HG03558 (cell line): ENCODE results near the gene AGXT.

Source experiments
- ATAC-seq: cut with Tn5 transposase; IDR thresholded peaks from one replicate; pipeline ENCODE4 v1.9.1; 2021; ENCODE audit warnings: moderate number of reproducible peaks; ENCODE audit not compliant: unreplicated experiment; ENCODE audit errors: extremely low read depth

AGXT gene

DNA sequence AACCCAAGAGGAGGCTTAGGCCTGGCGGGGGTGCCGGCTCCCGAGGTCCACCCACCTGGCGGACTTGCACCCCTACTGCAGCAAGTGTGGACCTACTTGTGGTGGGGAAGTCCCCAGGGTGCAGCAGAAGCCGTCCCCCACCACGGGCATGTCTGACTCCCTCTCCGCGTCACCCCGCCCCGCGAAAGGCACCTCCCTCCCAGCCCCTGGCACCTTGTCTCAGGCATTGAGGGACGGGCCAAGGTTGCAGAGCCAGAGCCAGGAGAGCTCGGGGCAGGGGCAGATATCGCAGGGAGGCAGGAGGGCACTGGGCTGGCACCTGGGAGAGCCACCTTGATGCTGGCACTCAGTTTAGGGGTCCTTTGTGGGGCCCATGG is 56.6 kb downstream of the AGXT start:
- ATAC-seq = no peak

DNA sequence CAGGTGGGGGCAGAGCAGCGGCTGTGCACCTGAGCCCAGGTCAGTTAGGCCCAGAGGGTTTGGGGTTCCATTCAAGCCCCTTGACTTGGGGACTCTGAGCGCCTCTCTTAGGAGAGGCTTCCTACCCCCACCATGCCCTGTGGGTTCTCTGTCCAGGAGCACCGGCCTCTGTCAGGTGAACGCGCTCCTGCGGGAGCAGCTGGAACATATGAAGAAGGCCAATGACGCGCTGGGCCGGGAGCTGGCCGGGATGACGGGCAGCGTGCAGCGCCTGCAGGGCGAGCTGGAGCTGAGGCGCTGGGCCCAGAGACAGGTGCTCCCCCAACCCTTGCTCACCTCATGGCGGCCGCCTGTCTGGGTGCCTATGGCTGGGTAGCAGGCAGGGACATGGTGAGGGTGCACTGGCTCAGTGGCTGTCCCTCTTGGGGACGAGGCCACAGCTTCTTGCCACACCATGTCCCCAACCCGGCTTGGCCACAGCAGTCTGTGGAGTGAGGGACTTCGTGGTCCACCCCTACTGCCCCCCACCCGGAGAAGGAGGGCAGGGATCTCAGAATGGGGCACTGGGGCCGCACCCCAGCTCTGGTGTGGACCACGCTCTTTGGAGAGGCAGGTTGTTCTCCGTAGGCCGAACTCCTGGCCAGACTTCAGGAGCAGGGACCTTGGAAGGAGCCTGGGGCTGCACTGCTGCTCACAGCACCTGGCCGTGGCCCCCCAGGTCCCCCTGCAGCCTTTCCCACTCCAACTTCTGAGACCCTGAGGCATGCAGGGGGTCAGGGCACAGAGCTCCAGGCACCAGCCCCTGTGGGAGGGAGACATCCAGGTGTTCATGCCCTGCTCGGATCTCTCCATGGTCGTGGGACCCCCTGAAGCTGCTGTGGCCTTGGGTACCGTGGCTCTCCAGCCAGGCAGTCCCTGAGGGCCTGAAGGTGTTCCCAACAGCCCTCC is 57.2 kb downstream of the AGXT start:
- ATAC-seq = no peak

DNA sequence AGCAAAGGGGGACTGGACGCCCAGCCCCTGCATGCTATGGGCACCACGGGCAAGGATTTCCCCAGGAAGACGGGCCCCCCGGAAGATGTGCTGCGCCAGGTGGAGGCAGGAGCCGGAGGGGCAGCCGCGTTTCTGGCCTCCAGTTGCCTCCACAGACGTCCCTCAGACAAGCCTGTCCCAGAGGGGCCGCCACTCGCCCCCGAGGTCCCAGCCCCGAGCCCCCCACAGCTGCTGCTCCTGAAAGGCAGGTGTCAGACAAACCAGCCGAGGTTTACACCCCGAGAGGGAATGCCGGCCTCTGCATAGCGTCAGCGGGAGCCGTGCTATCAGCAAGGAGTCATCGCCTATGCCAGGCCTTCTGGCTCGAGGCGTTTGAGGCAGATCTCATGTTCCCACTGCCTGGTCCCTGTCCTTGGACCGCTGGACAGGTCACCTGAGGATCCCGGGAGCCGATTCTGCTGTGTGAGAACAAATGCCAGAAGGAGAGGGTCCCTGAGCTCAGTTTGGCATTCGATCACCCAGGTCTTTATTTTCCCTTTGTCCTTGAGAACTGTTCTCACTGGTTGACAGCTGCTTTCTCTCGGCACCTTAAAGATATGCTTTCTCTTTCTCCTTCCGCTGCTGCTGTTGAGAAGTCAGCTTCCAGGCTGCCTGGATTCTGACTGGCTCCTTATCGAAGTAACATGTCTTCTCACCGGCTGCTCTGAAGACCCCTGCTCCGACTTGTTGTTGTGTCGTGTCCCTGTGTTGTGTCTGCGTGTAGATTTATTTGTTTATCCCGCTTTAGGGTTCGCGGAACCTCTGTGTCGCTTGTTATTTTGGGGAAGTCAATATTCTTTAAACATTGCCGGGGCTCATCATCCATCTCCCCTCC is 58.1 kb downstream of the AGXT start:
- ATAC-seq = no peak

DNA sequence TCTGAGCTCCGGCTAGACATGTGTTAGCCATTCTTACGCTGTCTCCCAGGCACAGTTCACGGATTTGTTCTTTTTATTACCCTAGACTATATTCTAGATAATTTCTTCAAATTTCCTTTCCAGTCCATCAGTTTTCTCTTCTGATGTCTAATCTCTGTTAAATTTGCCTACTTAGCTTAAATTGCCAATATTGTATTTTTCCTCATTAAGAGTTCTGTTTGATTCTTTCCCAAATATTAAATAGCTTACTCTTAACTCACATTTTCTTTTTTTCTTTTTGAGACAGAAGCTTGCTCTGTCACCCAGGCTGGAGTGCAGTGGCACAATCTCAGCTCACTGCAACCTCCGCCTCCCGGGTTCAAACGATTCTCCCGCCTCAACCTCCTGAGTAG is 58.8 kb downstream of the AGXT start:
- ATAC-seq = no peak

DNA sequence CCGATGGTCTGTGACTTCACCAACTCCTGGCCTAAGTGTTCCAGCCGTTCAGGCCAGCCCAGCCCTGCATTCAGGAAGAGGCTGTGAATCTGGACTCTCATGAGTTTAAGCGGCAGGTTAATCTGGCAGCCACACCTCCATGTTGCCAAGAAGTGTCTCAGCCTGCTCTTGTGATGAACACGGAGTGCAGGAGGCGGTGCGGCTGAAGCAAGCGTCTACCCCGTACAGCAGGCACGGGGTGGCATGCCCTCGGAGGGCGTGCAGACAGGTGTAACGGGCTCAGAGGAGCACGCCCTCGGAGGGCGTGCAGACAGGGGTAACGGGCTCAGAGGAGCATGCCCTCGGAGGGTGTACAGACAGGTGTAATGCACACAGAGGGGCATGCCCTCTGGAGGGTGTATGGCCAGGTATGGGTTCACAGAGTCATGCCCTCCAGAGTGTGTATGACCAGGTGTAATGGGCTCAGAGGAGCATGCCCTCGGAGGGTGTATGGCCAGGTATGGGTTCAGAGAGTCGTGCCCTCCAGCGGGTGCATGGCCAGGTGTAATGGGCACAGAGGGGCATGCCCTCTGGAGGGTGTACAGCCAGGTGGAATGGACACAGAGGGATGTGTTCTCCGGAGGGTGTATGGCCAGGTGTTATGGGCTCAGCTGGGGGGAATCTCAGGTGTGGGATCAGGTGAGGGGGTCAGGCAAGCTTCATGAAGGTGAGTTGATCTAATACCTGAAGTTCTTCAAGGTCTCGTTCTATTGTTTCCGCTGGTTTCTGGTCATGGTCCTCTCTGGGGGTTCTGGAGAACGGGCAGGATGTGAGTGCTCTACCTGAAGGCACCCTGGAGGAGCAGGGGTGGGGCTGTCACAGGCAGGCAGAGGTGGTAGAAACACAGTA is 60.1 kb downstream of the AGXT start:
- ATAC-seq = no peak

DNA sequence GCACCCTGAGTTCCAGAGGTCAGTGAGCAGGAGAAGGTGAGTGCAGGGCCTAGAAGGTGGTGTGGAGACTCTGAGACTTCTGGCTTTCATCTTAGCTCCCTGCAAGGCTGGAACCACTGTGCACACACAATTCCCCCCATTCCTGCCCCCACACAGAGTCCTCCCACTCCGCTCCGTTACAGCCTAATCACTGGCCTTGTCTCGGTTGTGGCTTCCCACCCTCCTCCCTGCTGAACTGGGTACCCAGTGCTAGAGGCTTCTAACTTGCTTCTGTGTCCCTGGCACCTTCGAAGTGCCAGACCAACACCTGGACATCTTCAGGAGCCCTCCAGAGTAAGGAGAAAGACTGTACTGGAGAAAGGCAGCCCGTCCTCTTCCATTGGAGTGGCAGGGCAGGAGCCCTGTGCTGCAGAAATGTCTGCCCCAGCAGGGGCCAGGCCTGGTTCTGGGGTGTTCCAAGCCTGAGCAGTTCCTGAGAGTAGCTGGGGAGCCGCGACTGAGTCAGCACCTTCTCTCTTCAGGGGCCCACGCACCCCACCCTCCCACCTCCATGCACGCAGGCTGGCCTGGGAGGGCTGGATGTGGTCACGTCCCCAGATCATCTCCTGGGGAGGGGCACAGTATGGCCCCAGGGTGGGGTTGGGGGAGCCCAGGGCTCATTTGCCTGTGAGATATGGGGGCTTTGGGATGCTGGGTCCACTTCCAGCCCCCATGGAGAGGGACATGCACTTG is 60.9 kb downstream of the AGXT start:
- ATAC-seq = no peak
